ENCODE data around the gene SIL1.
"Not testable (repeated sequence)": the region's sequence is repeated elsewhere in the genome, so short reads cannot be mapped to it uniquely, and the experiment has no call there.

SIL1 gene

GRCh38 chr5:139016186-139016585 is 182.0 kb downstream of the SIL1 start:
- no peak for DNase-seq

GRCh38 chr5:139014726-139015125 is 183.4 kb downstream of the SIL1 start:
- DNase-seq = no peak

GRCh38 chr5:139012176-139012575 is 186.0 kb downstream of the SIL1 start:
- DNase-seq = no peak

- DNase-seq = not testable (repeated sequence)
These were observed 187.0 kb downstream of the SIL1 start for GRCh38 chr5:139011156-139011555.

GRCh38 chr5:139004374-139005307 is 193.5 kb downstream of the SIL1 start:
- DNase-seq = no peak

- DNase-seq = no peak
These were observed 198.5 kb downstream of the SIL1 start for GRCh38 chr5:138999674-139000073.

GRCh38 chr5:138998521-138998920 is 199.6 kb downstream of the SIL1 start:
- no peak for DNase-seq

- no peak for DNase-seq
These were observed 202.0 kb downstream of the SIL1 start for GRCh38 chr5:138996120-138996519.

GRCh38 chr5:138990986-138991590 is 207.1 kb downstream of the SIL1 start:
- DNase-seq = no peak

- no peak for DNase-seq
These were observed 208.4 kb downstream of the SIL1 start for GRCh38 chr5:138989720-138990119.

- no peak for DNase-seq
These were observed 211.9 kb downstream of the SIL1 start for GRCh38 chr5:138986186-138986800.

- DNase-seq = no peak
These were observed 212.5 kb downstream of the SIL1 start for GRCh38 chr5:138985683-138986082.

- no peak for DNase-seq
These were observed 212.9 kb downstream of the SIL1 start for GRCh38 chr5:138985256-138985655.

- DNase-seq = no peak
These were observed 214.2 kb downstream of the SIL1 start for GRCh38 chr5:138983984-138984383.

GRCh38 chr5:138981586-138981985 is 216.6 kb downstream of the SIL1 start:
- no peak for DNase-seq

- DNase-seq = no peak
These were observed 217.0 kb downstream of the SIL1 start for GRCh38 chr5:138981131-138981530.

- DNase-seq = no peak
These were observed 217.7 kb downstream of the SIL1 start for GRCh38 chr5:138980441-138980840.

- DNase-seq = no peak
These were observed 218.4 kb downstream of the SIL1 start for GRCh38 chr5:138979684-138980280.

GRCh38 chr5:138978581-138978980 is 219.6 kb downstream of the SIL1 start:
- DNase-seq = no peak

- no peak for DNase-seq
These were observed 220.1 kb downstream of the SIL1 start for GRCh38 chr5:138978080-138978479.

GRCh38 chr5:138975098-138975847 is 222.9 kb downstream of the SIL1 start:
- DNase-seq = no peak

- DNase-seq = no peak
These were observed 223.7 kb downstream of the SIL1 start for GRCh38 chr5:138974227-138975063.
